DND-41 (cell line): ENCODE results near the gene TMEM74B.

ENCODE experiments used
- EZH2 ChIP-seq: IDR thresholded peaks from 3 replicates; pipeline ENCODE4 v1.6.1; 2012; ENCODE audit warnings: borderline replicate concordance, low read depth, mild to moderate bottlenecking, moderate library complexity, low read length, inconsistent platforms; ENCODE audit not compliant: severe bottlenecking
- TF ChIP-seq, protein P1 (sequence below): IDR thresholded peaks from 2 replicates; pipeline ENCODE4 v1.5.1; 2012; ENCODE audit warnings: borderline replicate concordance, low read length, moderate library complexity, mild to moderate bottlenecking; ENCODE audit not compliant: poor library complexity, severe bottlenecking; ENCODE audit errors: extremely low read depth

DNA sequence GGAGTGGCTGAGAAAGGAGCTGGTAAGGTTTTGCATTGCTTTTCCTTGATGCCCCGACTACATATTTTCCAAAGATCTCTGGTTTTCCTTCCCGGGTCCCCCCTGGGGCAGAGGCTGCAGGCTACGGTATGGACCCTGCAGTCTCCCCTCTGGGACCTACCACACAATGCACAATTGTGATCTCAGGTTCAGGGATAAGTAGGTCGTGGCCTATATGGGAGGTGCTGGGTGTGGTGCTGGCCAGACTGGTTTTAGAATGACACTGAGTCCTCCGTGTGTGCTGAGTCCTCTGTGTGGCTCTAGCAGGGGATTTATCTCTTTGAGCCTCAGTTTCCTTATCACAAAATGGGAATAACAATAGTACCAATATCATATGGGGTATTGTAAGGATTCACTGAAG, 18.8 kb upstream of the TMEM74B start:
- TF ChIP-seq, protein P1, sequence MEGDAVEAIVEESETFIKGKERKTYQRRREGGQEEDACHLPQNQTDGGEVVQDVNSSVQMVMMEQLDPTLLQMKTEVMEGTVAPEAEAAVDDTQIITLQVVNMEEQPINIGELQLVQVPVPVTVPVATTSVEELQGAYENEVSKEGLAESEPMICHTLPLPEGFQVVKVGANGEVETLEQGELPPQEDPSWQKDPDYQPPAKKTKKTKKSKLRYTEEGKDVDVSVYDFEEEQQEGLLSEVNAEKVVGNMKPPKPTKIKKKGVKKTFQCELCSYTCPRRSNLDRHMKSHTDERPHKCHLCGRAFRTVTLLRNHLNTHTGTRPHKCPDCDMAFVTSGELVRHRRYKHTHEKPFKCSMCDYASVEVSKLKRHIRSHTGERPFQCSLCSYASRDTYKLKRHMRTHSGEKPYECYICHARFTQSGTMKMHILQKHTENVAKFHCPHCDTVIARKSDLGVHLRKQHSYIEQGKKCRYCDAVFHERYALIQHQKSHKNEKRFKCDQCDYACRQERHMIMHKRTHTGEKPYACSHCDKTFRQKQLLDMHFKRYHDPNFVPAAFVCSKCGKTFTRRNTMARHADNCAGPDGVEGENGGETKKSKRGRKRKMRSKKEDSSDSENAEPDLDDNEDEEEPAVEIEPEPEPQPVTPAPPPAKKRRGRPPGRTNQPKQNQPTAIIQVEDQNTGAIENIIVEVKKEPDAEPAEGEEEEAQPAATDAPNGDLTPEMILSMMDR: no peak
- no peak for TF ChIP-seq EZH2
